ENCODE measurements around the gene REX1BD. TPM values are rescaled to one million over a fixed set of nuclear protein-coding genes. Genes with fewer than 3 reads are reported as not detected.

REX1BD gene
- total and polyA plus RNA-seq, 2 of the 8 experiments (the other 6 are each of a cell fraction or from before 2014, with no cell fraction given) = 56.8 to 62.7 TPM

DNA sequence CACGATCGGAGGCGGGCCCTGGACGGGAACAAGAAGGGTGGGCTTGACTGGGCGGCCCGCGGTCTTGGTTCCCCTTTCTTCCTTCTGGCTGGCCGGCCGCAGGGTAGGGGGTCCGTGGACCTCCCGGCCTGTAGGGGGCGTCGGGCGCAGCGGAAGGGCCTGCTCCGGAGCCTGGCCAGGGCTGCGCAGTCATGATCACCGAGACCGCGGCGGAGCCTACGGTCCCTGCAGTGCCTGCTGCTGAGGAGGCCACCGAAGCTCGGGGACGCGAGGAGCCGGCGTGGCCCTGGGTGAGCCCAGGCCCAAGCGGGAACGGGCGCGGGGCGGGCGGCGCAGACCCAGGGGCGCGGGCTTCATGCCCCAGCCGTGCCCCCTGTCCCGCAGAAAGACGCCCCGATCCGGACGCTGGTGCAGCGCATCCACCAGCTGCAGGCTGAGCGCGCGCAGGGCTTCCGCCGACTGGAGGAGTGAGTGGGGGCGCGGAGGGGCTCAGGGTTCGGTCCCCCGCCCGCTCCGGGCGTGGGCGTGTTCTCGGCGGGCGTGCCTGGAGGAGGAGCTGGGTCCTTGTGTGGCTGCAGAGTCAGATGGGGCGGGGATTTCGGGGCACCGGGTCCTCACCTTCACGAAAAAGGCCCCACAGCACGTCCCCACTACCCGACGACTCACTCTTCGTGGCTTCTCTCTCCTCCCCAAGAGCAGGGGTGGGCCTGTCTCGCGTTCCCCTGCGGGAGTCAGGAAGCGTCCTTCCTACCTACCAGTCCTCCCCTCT lies at the start of gene REX1BD (continued):
- peak; percentile 59; the same call in 1 of the 2 replicates for TF ChIP-seq TBP (IDR thresholded peaks at IDR 0.05; ENCODE audit: low read depth, low read length)
- TF ChIP-seq SP1 (IDR thresholded peaks at IDR 0.05; ENCODE audit: low read depth, low read length) = no peak
- peak in 1 of 2 experiments; percentile 77; a peak in 1 of 4 replicates for TF ChIP-seq SIN3A (conservative IDR thresholded peaks at IDR 0.05 in 1 of 2, IDR thresholded peaks at IDR 0.05 in 1 of 2; ENCODE audit: low read depth in 1 of 2, low read length in 2 of 2)
